GM10266 (cell line): Measurements from ENCODE around the gene ARSG.
A peak's percentile ranks its signal among the peaks of the same experiment; 100 is the strongest.

Source experiments
- DNase-seq: peaks from one replicate; pipeline ENCODE4 v3.0.0; 2012; ENCODE audit errors: extremely low spot score
- CTCF ChIP-seq: IDR thresholded peaks from 2 replicates; pipeline ENCODE4 v1.5.1; 2012; ENCODE audit warnings: mild to moderate bottlenecking, low read depth; ENCODE audit not compliant: control insufficient read depth, insufficient read depth; ENCODE audit errors: missing control alignments

Gene ARSG

GRCh38 chr17:68432086-68432864, 141.0 kb downstream of the ARSG start:
- DNase-seq = no peak

GRCh38 chr17:68433211-68433610, 141.9 kb downstream of the ARSG start:
- TF ChIP-seq CTCF = no peak
- DNase-seq = no peak

More at GRCh38 chr17:68432086-68432864, 141.0 kb downstream of the ARSG start:
- TF ChIP-seq CTCF = no peak

- no peak for DNase-seq
- TF ChIP-seq CTCF = no peak
These were observed 142.7 kb downstream of the ARSG start for GRCh38 chr17:68433911-68434508.

- DNase-seq = no peak
- TF ChIP-seq CTCF = no peak
These were observed 144.1 kb downstream of the ARSG start for GRCh38 chr17:68435361-68435760.

GRCh38 chr17:68435876-68436842, 144.9 kb downstream of the ARSG start:
- peak; percentile 87 for TF ChIP-seq CTCF
- DNase-seq = peak; percentile 73

- TF ChIP-seq CTCF = no peak
- DNase-seq = peak; percentile 53
These were observed 146.9 kb downstream of the ARSG start for GRCh38 chr17:68437979-68438822.
